Nephron (organoid): ENCODE data around the gene LYZ.

ENCODE experiments used
- H3K27ac Mint-ChIP-seq, 3 experiments: 2 replicates each; pipeline ENCODE4 v1.8.0; 2020; ENCODE audit warnings: mixed read lengths in 3 of 3, mild to moderate bottlenecking in 2 of 3, moderate library complexity in 1 of 3
- H3K27me3 Mint-ChIP-seq: 2 replicates; pipeline ENCODE4 v1.8.0; 2021; ENCODE audit warnings: low read depth, mild to moderate bottlenecking, moderate library complexity, mixed read lengths
- H3K36me3 Mint-ChIP-seq: 2 replicates; pipeline ENCODE4 v1.8.0; 2020; ENCODE audit warnings: low read depth, mixed read lengths
- H3K4me1 Mint-ChIP-seq: 2 replicates; pipeline ENCODE4 v1.8.0; 2020; ENCODE audit warnings: mixed read lengths
- H3K4me3 Mint-ChIP-seq, 3 experiments: 2 replicates each; pipeline ENCODE4 v1.8.0; 2020; ENCODE audit warnings: mild to moderate bottlenecking in 3 of 3, mixed read lengths in 3 of 3, moderate library complexity in 2 of 3
- H3K9me3 Mint-ChIP-seq: 2 replicates; pipeline ENCODE4 v1.8.0; 2020; ENCODE audit warnings: mixed read lengths
- TF ChIP-seq, protein P1 (sequence below), 3 experiments: fragments of 200-600 bp; sonication (generic); IDR thresholded peaks; one replicate each; pipeline ENCODE4 v1.5.0; 2021; ENCODE audit warnings: antibody characterized with exemption in 3 of 3; ENCODE audit not compliant: unreplicated experiment in 3 of 3

The LYZ gene

DNA sequence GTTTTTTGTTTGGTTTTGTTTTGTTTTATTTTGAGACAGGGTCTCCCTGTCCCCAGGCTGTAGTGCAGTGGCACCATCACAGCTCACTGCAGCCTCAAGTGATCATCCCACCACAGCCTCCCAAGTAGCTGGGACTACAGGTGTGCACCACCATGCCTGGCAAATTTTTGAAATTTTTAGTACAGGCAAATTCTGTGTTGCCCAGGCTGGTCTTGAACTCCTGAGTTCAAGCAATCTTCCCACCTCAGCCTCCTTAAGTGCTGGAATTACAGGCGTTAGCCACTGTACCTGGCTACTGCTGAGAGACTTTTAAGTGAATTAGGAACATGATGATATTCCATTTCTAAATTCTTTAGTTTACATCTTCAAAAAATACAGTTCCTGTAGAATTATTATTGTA, 2.6 kb downstream of the LYZ start:
- Mint-ChIP-seq H3K27ac (no peak overlapping the region), H3K4me3 (no peak overlapping the region), H3K4me1 (no peaks in the 10 kb centered on the region), H3K27me3 (no peaks in the 10 kb centered on the region), H3K36me3 (no peaks in the 10 kb centered on the region), H3K9me3 (no peaks in the 10 kb centered on the region)
- TF ChIP-seq, protein P1, sequence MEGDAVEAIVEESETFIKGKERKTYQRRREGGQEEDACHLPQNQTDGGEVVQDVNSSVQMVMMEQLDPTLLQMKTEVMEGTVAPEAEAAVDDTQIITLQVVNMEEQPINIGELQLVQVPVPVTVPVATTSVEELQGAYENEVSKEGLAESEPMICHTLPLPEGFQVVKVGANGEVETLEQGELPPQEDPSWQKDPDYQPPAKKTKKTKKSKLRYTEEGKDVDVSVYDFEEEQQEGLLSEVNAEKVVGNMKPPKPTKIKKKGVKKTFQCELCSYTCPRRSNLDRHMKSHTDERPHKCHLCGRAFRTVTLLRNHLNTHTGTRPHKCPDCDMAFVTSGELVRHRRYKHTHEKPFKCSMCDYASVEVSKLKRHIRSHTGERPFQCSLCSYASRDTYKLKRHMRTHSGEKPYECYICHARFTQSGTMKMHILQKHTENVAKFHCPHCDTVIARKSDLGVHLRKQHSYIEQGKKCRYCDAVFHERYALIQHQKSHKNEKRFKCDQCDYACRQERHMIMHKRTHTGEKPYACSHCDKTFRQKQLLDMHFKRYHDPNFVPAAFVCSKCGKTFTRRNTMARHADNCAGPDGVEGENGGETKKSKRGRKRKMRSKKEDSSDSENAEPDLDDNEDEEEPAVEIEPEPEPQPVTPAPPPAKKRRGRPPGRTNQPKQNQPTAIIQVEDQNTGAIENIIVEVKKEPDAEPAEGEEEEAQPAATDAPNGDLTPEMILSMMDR (IDR thresholded peaks at IDR 0.05; ENCODE audit: unreplicated experiment in 3 of 3): no peak

GRCh38 chr12:69351462-69352236, 3.5 kb downstream of the LYZ start:
- H3K27me3 Mint-ChIP-seq: no peaks in the 10 kb centered on the region
- H3K27ac Mint-ChIP-seq: no peak overlapping the region
- no peaks in the 10 kb centered on the region for H3K9me3 Mint-ChIP-seq
- H3K4me3 Mint-ChIP-seq: no peak overlapping the region
- no peaks in the 10 kb centered on the region for H3K36me3 Mint-ChIP-seq
- no peaks in the 10 kb centered on the region for H3K4me1 Mint-ChIP-seq
- TF ChIP-seq, protein P1 (IDR thresholded peaks at IDR 0.05; ENCODE audit: unreplicated experiment in 3 of 3): no peak

GRCh38 chr12:69352904-69353303, 4.7 kb downstream of the LYZ start:
- TF ChIP-seq, protein P1 (IDR thresholded peaks at IDR 0.05; ENCODE audit: unreplicated experiment in 3 of 3): no peak

DNA sequence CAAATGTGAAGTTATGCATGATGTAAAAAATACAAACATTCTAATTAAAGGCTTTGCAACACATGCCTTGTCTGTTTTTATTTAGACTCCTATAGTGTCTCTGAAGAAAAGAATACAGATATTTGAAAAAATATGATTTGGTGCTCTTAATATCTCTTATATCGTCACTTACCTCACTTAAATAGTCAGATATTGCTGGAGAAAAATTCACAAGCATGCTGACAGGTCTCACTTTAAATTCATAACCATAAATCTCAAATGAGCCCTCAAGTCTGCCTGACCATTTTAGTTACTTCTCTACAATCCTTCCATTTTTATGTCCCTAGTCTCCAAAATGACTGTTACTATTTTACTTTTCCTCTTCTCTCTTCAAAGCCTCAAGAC, 6.0 kb downstream of the LYZ start:
- no peaks in the 10 kb centered on the region for H3K36me3 Mint-ChIP-seq
- H3K4me3 Mint-ChIP-seq: no peak overlapping the region
- TF ChIP-seq, protein P1 (IDR thresholded peaks at IDR 0.05; ENCODE audit: unreplicated experiment in 3 of 3): no peak
- H3K9me3 Mint-ChIP-seq: no peaks in the 10 kb centered on the region
- no peak overlapping the region for H3K27ac Mint-ChIP-seq
- peaks cover 9% of the 10 kb centered on the region for H3K4me1 Mint-ChIP-seq
- H3K27me3 Mint-ChIP-seq: no peaks in the 10 kb centered on the region

More at GRCh38 chr12:69352904-69353303, 4.7 kb downstream of the LYZ start:
- H3K27ac Mint-ChIP-seq: no peak overlapping the region
- no peaks in the 10 kb centered on the region for H3K27me3 Mint-ChIP-seq
- peaks cover 5% of the 10 kb centered on the region for H3K4me1 Mint-ChIP-seq
- no peaks in the 10 kb centered on the region for H3K36me3 Mint-ChIP-seq
- H3K9me3 Mint-ChIP-seq: no peaks in the 10 kb centered on the region
- H3K4me3 Mint-ChIP-seq: no peak overlapping the region

GRCh38 chr12:69354556-69355187, 6.5 kb downstream of the LYZ start:
- H3K4me1 Mint-ChIP-seq: peaks cover 14% of the 10 kb centered on the region
- no peaks in the 10 kb centered on the region for H3K36me3 Mint-ChIP-seq
- H3K27ac Mint-ChIP-seq: no peak overlapping the region

More at GRCh38 chr12:69354556-69355187, 6.5 kb downstream of the LYZ start:
- TF ChIP-seq, protein P1 (IDR thresholded peaks at IDR 0.05; ENCODE audit: unreplicated experiment in 3 of 3): no peak
- H3K4me3 Mint-ChIP-seq: no peak overlapping the region
- H3K9me3 Mint-ChIP-seq: no peaks in the 10 kb centered on the region
- H3K27me3 Mint-ChIP-seq: no peaks in the 10 kb centered on the region
